ENCODE measurements around the gene ABLIM3. TPM values are rescaled to one million over a fixed set of nuclear protein-coding genes. Genes with fewer than 3 reads are reported as not detected.

ABLIM3 gene
- total RNA-seq, 1 experiment from 2014 or later, result 12.9 TPM

DNA sequence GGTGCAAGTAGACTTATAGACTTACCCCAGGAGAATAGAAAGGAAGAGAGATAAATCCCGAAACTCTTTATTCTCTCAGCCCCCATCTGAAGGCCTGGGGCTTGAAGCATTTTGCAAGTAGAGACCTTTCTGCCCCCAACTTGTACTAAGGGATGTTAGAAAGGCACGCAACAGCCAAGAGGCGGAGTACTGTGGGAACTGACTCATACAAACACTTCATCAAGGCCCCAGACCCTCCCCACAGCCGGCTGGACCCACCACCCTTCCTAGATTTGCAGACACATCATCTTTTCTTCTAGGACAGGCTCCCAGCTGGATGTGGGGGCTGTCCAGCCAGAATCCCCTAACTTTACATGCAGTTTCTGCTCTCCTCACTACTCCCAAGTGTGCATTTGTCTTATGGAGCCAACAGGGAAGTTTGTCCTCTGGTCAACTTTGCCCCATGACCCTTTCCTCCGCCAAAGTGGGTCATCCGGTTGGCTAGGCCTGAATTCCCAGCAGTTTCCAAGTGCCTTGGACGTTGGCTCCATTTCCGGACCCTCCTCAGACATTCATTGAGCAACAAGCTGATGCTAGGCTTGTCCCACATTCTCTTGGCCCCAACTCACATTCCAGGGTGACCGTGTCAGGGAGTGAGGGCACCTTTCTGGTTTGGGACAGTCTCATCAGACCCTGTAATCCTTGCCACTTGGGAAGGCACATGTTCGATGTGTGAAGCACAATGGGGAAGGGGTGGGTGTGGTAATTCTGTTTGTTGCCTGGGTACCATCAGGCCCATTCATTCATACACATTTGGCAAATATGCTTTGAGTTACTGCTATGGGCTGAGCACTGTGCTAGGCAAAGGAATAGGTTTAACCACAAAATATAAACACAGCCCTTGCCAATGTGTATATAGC is 64.6 kb downstream of the ABLIM3 start:
- intact Hi-C loops (cut with micrococcal nuclease; ENCODE audit: unreplicated experiment), result no loop called here
- Histone ChIP-seq H3K27me3 (ENCODE audit: control insufficient read depth, insufficient read depth, low read length) (no peaks in the 10 kb centered on the region), H3K9me3 (ENCODE audit: control insufficient read depth, insufficient read depth, low read depth, low read length) (no peaks in the 10 kb centered on the region), H3K4me3 (ENCODE audit: low read depth in 2 of 2, low read length in 2 of 2) (no peak overlapping the region), H3K4me1 (ENCODE audit: control insufficient read depth, insufficient read depth, low read length) (no peaks in the 10 kb centered on the region), H3K27ac (ENCODE audit: low read length) (no peak overlapping the region), H3K36me3 (ENCODE audit: control insufficient read depth, insufficient read depth, low read length) (peaks cover 2% of the 10 kb centered on the region; the same call in 1 of the 2 replicates)
- CTCF ChIA-PET, result no interaction called here
- in situ Hi-C loops (cut with HindIII; ENCODE audit: low pct_unique_long_range_greater_than_20kb, low sequenced_read_pairs), result no loop called here
- TF ChIP-seq, protein P1, sequence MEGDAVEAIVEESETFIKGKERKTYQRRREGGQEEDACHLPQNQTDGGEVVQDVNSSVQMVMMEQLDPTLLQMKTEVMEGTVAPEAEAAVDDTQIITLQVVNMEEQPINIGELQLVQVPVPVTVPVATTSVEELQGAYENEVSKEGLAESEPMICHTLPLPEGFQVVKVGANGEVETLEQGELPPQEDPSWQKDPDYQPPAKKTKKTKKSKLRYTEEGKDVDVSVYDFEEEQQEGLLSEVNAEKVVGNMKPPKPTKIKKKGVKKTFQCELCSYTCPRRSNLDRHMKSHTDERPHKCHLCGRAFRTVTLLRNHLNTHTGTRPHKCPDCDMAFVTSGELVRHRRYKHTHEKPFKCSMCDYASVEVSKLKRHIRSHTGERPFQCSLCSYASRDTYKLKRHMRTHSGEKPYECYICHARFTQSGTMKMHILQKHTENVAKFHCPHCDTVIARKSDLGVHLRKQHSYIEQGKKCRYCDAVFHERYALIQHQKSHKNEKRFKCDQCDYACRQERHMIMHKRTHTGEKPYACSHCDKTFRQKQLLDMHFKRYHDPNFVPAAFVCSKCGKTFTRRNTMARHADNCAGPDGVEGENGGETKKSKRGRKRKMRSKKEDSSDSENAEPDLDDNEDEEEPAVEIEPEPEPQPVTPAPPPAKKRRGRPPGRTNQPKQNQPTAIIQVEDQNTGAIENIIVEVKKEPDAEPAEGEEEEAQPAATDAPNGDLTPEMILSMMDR (IDR thresholded peaks at IDR 0.05), result no peak
- TF ChIP-seq SIN3A (IDR thresholded peaks at IDR 0.05; ENCODE audit: borderline replicate concordance, insufficient read depth, low read depth, low read length) (no peak), POLR2AphosphoS5 (IDR thresholded peaks at IDR 0.05; ENCODE audit: low read depth, low read length) (no peak), TCF7L2 (IDR thresholded peaks at IDR 0.05; ENCODE audit: low read depth, low read length) (no peak)
- TF ChIP-seq, protein P2, sequence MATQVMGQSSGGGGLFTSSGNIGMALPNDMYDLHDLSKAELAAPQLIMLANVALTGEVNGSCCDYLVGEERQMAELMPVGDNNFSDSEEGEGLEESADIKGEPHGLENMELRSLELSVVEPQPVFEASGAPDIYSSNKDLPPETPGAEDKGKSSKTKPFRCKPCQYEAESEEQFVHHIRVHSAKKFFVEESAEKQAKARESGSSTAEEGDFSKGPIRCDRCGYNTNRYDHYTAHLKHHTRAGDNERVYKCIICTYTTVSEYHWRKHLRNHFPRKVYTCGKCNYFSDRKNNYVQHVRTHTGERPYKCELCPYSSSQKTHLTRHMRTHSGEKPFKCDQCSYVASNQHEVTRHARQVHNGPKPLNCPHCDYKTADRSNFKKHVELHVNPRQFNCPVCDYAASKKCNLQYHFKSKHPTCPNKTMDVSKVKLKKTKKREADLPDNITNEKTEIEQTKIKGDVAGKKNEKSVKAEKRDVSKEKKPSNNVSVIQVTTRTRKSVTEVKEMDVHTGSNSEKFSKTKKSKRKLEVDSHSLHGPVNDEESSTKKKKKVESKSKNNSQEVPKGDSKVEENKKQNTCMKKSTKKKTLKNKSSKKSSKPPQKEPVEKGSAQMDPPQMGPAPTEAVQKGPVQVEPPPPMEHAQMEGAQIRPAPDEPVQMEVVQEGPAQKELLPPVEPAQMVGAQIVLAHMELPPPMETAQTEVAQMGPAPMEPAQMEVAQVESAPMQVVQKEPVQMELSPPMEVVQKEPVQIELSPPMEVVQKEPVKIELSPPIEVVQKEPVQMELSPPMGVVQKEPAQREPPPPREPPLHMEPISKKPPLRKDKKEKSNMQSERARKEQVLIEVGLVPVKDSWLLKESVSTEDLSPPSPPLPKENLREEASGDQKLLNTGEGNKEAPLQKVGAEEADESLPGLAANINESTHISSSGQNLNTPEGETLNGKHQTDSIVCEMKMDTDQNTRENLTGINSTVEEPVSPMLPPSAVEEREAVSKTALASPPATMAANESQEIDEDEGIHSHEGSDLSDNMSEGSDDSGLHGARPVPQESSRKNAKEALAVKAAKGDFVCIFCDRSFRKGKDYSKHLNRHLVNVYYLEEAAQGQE (IDR thresholded peaks at IDR 0.05; ENCODE audit: insufficient read depth in 1 of 2, low read depth in 2 of 2, low read length in 1 of 2), result no peak
- DNase-seq (ENCODE audit: low read depth, low spot score) (no peak), ATAC-seq (no peak)
- BruUV-seq (replicated peaks), result no TSS peak
- POLR2A ChIA-PET, result no interaction called here

DNA sequence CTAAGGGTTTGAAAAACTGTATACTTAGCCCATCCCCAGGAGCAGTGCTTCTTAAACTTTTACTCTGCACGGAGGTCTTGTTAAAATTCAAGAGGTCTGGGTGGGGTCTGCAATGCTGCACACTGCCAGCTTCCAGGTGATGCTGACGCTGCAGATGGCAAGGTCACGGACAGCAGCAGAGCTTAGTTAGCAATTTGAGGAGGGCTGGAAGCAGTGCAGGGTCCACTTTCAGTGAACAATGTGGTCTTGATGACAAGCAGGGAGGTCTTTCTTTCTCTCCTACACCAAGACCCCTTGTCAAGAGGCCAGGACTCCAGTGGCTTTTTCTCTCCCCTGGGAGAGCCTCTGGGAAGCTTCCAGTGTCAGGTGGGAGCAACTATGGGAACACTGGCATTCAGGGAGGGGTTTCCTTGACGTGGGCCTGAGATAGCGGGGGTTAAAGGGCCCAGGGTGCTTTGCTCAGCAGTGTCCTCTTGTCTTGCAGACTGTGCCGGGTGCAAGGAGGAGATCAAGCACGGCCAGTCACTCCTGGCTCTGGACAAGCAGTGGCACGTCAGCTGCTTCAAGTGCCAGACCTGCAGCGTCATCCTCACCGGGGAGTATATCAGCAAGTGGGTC is 65.3 kb downstream of the ABLIM3 start:
- ATAC-seq (no peak), DNase-seq (ENCODE audit: low read depth, low spot score) (no peak)
- no peaks in the 10 kb centered on the region for H3K27me3 ChIP-seq (ENCODE audit: control insufficient read depth, insufficient read depth, low read length)
- intact Hi-C loops (cut with micrococcal nuclease; ENCODE audit: unreplicated experiment), result no loop called here
- no TSS peak for BruUV-seq (replicated peaks)
- no peak overlapping the region for H3K27ac ChIP-seq (ENCODE audit: low read length)
- peaks cover 2% of the 10 kb centered on the region; the same call in 1 of the 2 replicates for H3K36me3 ChIP-seq (ENCODE audit: control insufficient read depth, insufficient read depth, low read length)
- no peaks in the 10 kb centered on the region for H3K4me1 ChIP-seq (ENCODE audit: control insufficient read depth, insufficient read depth, low read length)
- ChIA-PET CTCF (no interaction called here), POLR2A (no interaction called here)
- in situ Hi-C loops (cut with HindIII; ENCODE audit: low pct_unique_long_range_greater_than_20kb, low sequenced_read_pairs), result no loop called here
- TF ChIP-seq TCF7L2 (IDR thresholded peaks at IDR 0.05; ENCODE audit: low read depth, low read length) (no peak), SIN3A (IDR thresholded peaks at IDR 0.05; ENCODE audit: borderline replicate concordance, insufficient read depth, low read depth, low read length) (no peak), POLR2AphosphoS5 (IDR thresholded peaks at IDR 0.05; ENCODE audit: low read depth, low read length) (no peak)
- TF ChIP-seq, protein P2 (IDR thresholded peaks at IDR 0.05; ENCODE audit: insufficient read depth in 1 of 2, low read depth in 2 of 2, low read length in 1 of 2), result no peak
- TF ChIP-seq, protein P1 (IDR thresholded peaks at IDR 0.05), result no peak
- no peaks in the 10 kb centered on the region for H3K9me3 ChIP-seq (ENCODE audit: control insufficient read depth, insufficient read depth, low read depth, low read length)
- no peak overlapping the region for H3K4me3 ChIP-seq (ENCODE audit: low read depth in 2 of 2, low read length in 2 of 2)

Measured in Panc1 (cell line).